Aortic smooth muscle cell (primary cell): Measurements from ENCODE around the gene ZNF679. TPM values are rescaled to one million over a fixed set of nuclear protein-coding genes. Genes with fewer than 3 reads are reported as not detected.

Experiments
- total RNA-seq: library from RNA; depleted of rRNA; stranded (reverse); fragments of >200 nt; gene quantifications from 2 replicates; pipeline ENCODE4 v1.2.3, GENCODE V29; 2014

ZNF679 gene
- total RNA-seq: not detected in 2 replicates

DNA sequence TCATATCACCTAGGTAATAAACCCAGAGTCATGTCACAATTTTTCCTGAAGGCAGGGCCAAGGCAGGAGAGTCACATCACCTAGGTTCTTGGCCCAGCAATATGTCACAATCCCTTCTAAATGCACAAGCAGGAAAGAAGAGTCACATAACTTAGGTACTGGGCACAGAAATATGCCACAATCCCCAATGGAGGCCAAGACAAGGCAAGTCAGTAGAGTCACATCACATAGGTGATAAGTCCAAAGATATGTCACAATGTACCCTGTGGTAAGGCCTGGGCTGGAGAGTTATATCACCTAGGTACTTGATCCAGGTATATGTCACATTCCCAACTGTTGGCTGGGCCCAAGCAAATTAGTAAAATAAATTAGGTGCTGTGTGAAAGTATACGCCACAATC, at the start of gene ZNF679:
Gene ZNF679 (plus strand): TSS at position 301 of the 400 bp plus-strand sequence. CDS start 20,644 bp downstream, outside the sequence.

DNA sequence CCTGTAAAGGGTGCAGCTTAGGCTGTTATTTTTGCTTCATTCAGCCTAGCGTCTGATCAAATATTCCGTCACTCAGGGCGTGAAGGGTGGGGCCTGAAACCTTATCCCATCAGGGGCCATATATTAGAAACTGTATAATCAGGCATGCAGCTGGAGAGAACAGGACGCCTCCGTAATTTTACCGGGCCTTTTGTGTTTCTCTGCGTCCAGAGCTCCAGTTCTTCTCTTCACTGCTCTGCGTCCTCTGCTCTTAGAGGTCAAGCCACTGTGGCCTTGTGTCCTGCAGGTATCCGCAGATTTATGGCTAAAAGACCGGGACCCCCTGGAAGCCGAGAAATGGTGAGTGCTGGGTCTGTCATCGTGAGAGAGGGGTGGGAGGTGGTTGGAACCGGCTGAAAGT, 21.4 kb upstream of the ZNF679 start, which contains the start of gene ZNF735:
Gene ZNF735 (plus strand): TSS at position 301 of the 400 bp plus-strand sequence. CDS start 0 bp downstream, at position 301.

GRCh38 chr7:64313740-64314491, 85.6 kb downstream of the ZNF679 start, which contains the start of gene ZNF736:
Gene ZNF736, plus strand, starts transcription at chr7:64313961. Its CDS starts 190 bp downstream, at chr7:64314151.

Other genes with a start within 250 kb of the ZNF679 start
- gene ZNF722, start 229.6 kb upstream of the ZNF679 start, total RNA-seq: not detected in 2 replicates
- gene ZNF727, start 183.0 kb upstream of the ZNF679 start, total RNA-seq: 1.8 and 2.1 TPM in 2 replicates
- gene ZNF735, start 21.3 kb upstream of the ZNF679 start, total RNA-seq: not detected in 2 replicates
- 9.5 and 10.9 TPM in 2 replicates for gene ZNF736, start 85.5 kb downstream of the ZNF679 start, total RNA-seq